Effector memory CD8-positive, alpha-beta T cell (primary cell): ENCODE data around the gene LRRC47.

ENCODE experiments used
- ATAC-seq: fragments of 150-1000 bp; cut with Tn5 transposase; replicated peaks from 2 replicates; pipeline ENCODE4 v1.10.0; 2021; ENCODE audit warnings: mild to moderate bottlenecking, moderate library complexity
- DNase-seq, 3 experiments: peaks; one replicate each; pipeline ENCODE4 v3.0.0; 2021
- H3K27ac Mint-ChIP-seq, 2 donors: one replicate each; pipeline ENCODE4 v1.8.0; 2022; ENCODE audit warnings: mild to moderate bottlenecking in 2 of 2, mixed read lengths in 2 of 2, moderate library complexity in 2 of 2
- H3K27me3 Mint-ChIP-seq, 2 donors: one replicate each; pipeline ENCODE4 v1.8.0; 2022; ENCODE audit warnings: mixed read lengths in 2 of 2
- H3K36me3 Mint-ChIP-seq: one replicate; pipeline ENCODE4 v1.8.0; 2022; ENCODE audit warnings: mild to moderate bottlenecking, moderate library complexity, mixed read lengths; ENCODE audit not compliant: insufficient read depth
- H3K4me1 Mint-ChIP-seq, 2 donors: one replicate each; pipeline ENCODE4 v1.8.0; 2022; ENCODE audit warnings: low read depth in 2 of 2, mixed read lengths in 2 of 2
- H3K4me3 Mint-ChIP-seq, 2 donors: one replicate each; pipeline ENCODE4 v1.8.0; 2022; ENCODE audit warnings: mild to moderate bottlenecking in 2 of 2, mixed read lengths in 2 of 2, moderate library complexity in 2 of 2
- H3K9me3 Mint-ChIP-seq, 2 donors: one replicate each; pipeline ENCODE4 v1.8.0; 2022; ENCODE audit warnings: mixed read lengths in 2 of 2

LRRC47 gene

GRCh38 chr1:3731583-3732433, 64.5 kb downstream of the LRRC47 start:
- Mint-ChIP-seq H3K27me3 (peaks cover 0 to 17% of the 10 kb centered on the region in 2 donors), H3K9me3 (no peaks in the 10 kb centered on the region), H3K4me1 (no peaks in the 10 kb centered on the region), H3K36me3 (peaks cover 10% of the 10 kb centered on the region), H3K27ac (no peak overlapping the region), H3K4me3 (no peak overlapping the region)
- DNase-seq (no peak), ATAC-seq (no peak)

GRCh38 chr1:3730543-3731247, 65.6 kb downstream of the LRRC47 start:
- no peaks in the 10 kb centered on the region for H3K9me3 Mint-ChIP-seq
- DNase-seq (no peak), ATAC-seq (no peak)
- H3K27me3 Mint-ChIP-seq = peaks cover 0 to 23% of the 10 kb centered on the region in 2 donors
- H3K4me3 Mint-ChIP-seq = no peak overlapping the region
- H3K4me1 Mint-ChIP-seq = no peaks in the 10 kb centered on the region
- peaks cover 3% of the 10 kb centered on the region for H3K36me3 Mint-ChIP-seq
- H3K27ac Mint-ChIP-seq = no peak overlapping the region

- ATAC-seq = no peak
- Mint-ChIP-seq H3K9me3 (no peaks in the 10 kb centered on the region), H3K27me3 (peaks cover 0 to 23% of the 10 kb centered on the region in 2 donors), H3K4me3 (no peak overlapping the region), H3K36me3 (peaks cover 3% of the 10 kb centered on the region), H3K4me1 (no peaks in the 10 kb centered on the region), H3K27ac (no peak overlapping the region)
- no peak for DNase-seq
Observed at GRCh38 chr1:3729594-3730542, 66.4 kb downstream of the LRRC47 start.
